B cell (primary cell): ENCODE results near the gene RFX3. TPM values are rescaled to one million over a fixed set of nuclear protein-coding genes. Genes with fewer than 3 reads are reported as not detected.

Experiments
- ATAC-seq: fragments of 200-7000 bp; cut with Tn5 transposase; one replicate; pipeline ENCODE4 v1.10.0; 2021; ENCODE audit warnings: low read depth, mild to moderate bottlenecking, moderate number of reproducible peaks, moderate library complexity
- CTCF ChIA-PET: fragments of 350-600 bp; sonication (Branson Sonifier 250); formaldehyde crosslinking; loops from one replicate; lab custom pipeline; 2021; ENCODE audit warnings: antibody characterized with exemption, inconsistent platforms; lab: Charles Lee
- POLR2A ChIA-PET: fragments of 350-600 bp; sonication (Branson Sonifier 250); formaldehyde crosslinking; loops from one replicate; lab custom pipeline; 2021; ENCODE audit warnings: antibody characterized with exemption; lab: Charles Lee
- DNase-seq: peaks from one replicate; pipeline ENCODE4 v3.0.0; 2013
- H2AFZ ChIP-seq: 2 replicates; pipeline ENCODE4 v1.6.1; 2012; ENCODE audit warnings: mild to moderate bottlenecking, low read depth, low read length; ENCODE audit not compliant: insufficient read depth, poor library complexity, severe bottlenecking
- H3K27ac ChIP-seq, 2 donors: 1 replicate in 1 of 2; 2 replicates in 1 of 2; pipeline ENCODE4 v1.5.1; 2012 to 2013; ENCODE audit warnings: low read length in 2 of 2, mild to moderate bottlenecking in 2 of 2, moderate library complexity in 1 of 2
- H3K27me3 ChIP-seq, 4 experiments: fragments of 200-600 bp in 1 of 4; sonication (generic) in 1 of 4; replicated peaks in 1 of 4; 1 replicate in 2 of 4; 2 replicates in 2 of 4; pipeline versions ENCODE4 v1.6.1 to v1.7.0; 2013 to 2016; ENCODE audit warnings: low read length in 3 of 4, mild to moderate bottlenecking in 2 of 4, mixed read lengths in 1 of 4, moderate library complexity in 1 of 4; ENCODE audit not compliant: insufficient read depth in 4 of 4, control insufficient read depth in 3 of 4; ENCODE audit errors: control extremely low read depth in 1 of 4
- H3K36me3 ChIP-seq, 2 experiments: replicated peaks in 1 of 2; 1 replicate in 1 of 2; 2 replicates in 1 of 2; pipeline versions ENCODE4 v1.6.1 to v1.7.1; 2013; ENCODE audit warnings: low read length in 1 of 2; ENCODE audit not compliant: insufficient read depth in 2 of 2, control insufficient read depth in 1 of 2; ENCODE audit errors: control extremely low read depth in 1 of 2, extremely low read depth in 1 of 2
- H3K4me1 ChIP-seq, 2 donors: fragments of 200-600 bp in 1 of 2; sonication (generic) in 1 of 2; 1 replicate in 1 of 2; 2 replicates in 1 of 2; pipeline versions ENCODE4 v1.5.1 to v1.6.1; 2013 to 2017; ENCODE audit warnings: low read length in 2 of 2; ENCODE audit not compliant: control insufficient read depth in 2 of 2, insufficient read depth in 2 of 2
- H3K4me2 ChIP-seq: replicated peaks from 2 replicates; pipeline ENCODE3; 2012; ENCODE audit warnings: mild to moderate bottlenecking, low read depth, low read length; ENCODE audit not compliant: poor library complexity, severe bottlenecking
- H3K4me3 ChIP-seq, 5 experiments: fragments of 200-600 bp in 1 of 5; sonication (generic) in 1 of 5; 1 replicate in 3 of 5; 2 replicates in 2 of 5; pipeline versions ENCODE4 v1.5.1 to v1.7.0; 2011 to 2016; ENCODE audit warnings: low read length in 4 of 5, mild to moderate bottlenecking in 4 of 5, low read depth in 2 of 5, control low read depth in 1 of 5, moderate library complexity in 1 of 5; ENCODE audit not compliant: insufficient read depth in 1 of 5; ENCODE audit errors: control extremely low read depth in 1 of 5, extremely low read depth in 1 of 5
- H3K79me2 ChIP-seq: fragments of 200-600 bp; sonication (generic); one replicate; pipeline ENCODE4 v1.6.0; 2016; ENCODE audit warnings: low read length; ENCODE audit not compliant: control insufficient read depth, insufficient read depth
- H3K9ac ChIP-seq: fragments of 200-600 bp; sonication (generic); 2 replicates; pipeline ENCODE4 v1.6.1; 2017; ENCODE audit warnings: mild to moderate bottlenecking, low read length, moderate library complexity
- H3K9me3 ChIP-seq, 3 donors: one replicate each; pipeline versions ENCODE4 v1.6.1 to v1.7.1; 2013; ENCODE audit warnings: low read length in 2 of 3; ENCODE audit not compliant: control insufficient read depth in 2 of 3, insufficient read depth in 1 of 3; ENCODE audit errors: control extremely low read depth in 1 of 3
- H4K20me1 ChIP-seq: 2 replicates; pipeline ENCODE4 v1.6.0; 2012; ENCODE audit warnings: mild to moderate bottlenecking, low read length; ENCODE audit not compliant: insufficient read depth, control insufficient read depth, poor library complexity, severe bottlenecking
- H3K27ac Mint-ChIP-seq: one replicate; pipeline ENCODE4 v1.8.0; 2021; ENCODE audit warnings: mixed read lengths
- H3K27me3 Mint-ChIP-seq: one replicate; pipeline ENCODE4 v1.8.0; 2021; ENCODE audit warnings: mixed read lengths
- H3K4me1 Mint-ChIP-seq: one replicate; pipeline ENCODE4 v1.8.0; 2021; ENCODE audit warnings: mixed read lengths
- H3K4me3 Mint-ChIP-seq: one replicate; pipeline ENCODE4 v1.8.0; 2021; ENCODE audit warnings: mixed read lengths
- H3K9me3 Mint-ChIP-seq: one replicate; pipeline ENCODE4 v1.8.0; 2022; ENCODE audit warnings: mixed read lengths; ENCODE audit not compliant: insufficient read depth
- EZH2 ChIP-seq: IDR thresholded peaks from 2 replicates; pipeline ENCODE4 v1.6.1; 2012; ENCODE audit warnings: borderline replicate concordance, low read depth, mild to moderate bottlenecking, moderate library complexity, low read length; ENCODE audit not compliant: insufficient read depth, poor library complexity, severe bottlenecking
- WGBS: methylation state at CpG from one replicate; pipeline ENCODE4 v1.1.5; 2013; ENCODE audit warnings: missing lambda C conversion rate; ENCODE audit not compliant: insufficient coverage; 5-methylcytosine and 5-hydroxymethylcytosine counted together
- intact Hi-C: fragments of 100-400 bp; cut with micrococcal nuclease; formaldehyde crosslinking; loops from one replicate; pipeline ENCODE4 v1.10.0; 2022
- polyA plus RNA-seq: library from polyadenylated mRNA; depleted of rRNA; stranded (reverse); fragments of >200 nt; gene quantifications from 2 replicates; pipeline ENCODE4 v1.2.3, GENCODE V29; 2012
- total RNA-seq, 2 donors: library from RNA; stranded (reverse); fragments of 120-200 nt in 1 of 2; gene quantifications; 1 replicate in 1 of 2; 2 replicates in 1 of 2; pipeline versions ENCODE4 v1.2.3 to v1.2.4, GENCODE V29; 2013 to 2022
- TF ChIP-seq, protein P1 (sequence below): fragments of 200-600 bp; IDR thresholded peaks from one replicate; pipeline ENCODE4 v1.8.0; 2022; ENCODE audit warnings: antibody characterized with exemption, mild to moderate bottlenecking

RFX3 gene
- total and polyA plus RNA-seq, 2 donors (not counting 1 experiment from before 2014, with no cell fraction given) = 6.1 to 39.1 TPM

DNA sequence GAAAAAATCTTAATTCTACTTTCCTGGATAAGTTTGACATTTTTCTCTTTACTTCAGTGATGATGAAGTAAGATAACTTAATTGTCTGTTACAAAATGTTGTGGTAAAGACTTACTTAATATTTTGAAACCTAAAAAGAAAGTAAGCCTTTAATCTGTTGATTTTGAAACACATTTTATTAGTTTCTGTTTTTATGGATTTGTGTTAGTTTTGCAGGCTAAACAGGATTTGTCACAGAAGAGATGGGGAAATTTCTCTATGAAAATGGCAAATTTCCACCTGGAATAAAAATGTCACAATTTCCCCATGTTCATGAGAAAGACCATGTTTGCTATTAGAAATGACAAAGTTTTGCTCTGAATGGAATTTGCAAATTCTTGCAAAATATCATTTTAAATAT, 237.1 kb downstream of the RFX3 start:
- ChIA-PET CTCF (no interaction called here), POLR2A (no interaction called here)
- no peak overlapping the region for H2AFZ ChIP-seq
- Mint-ChIP-seq H3K27me3 (no peaks in the 10 kb centered on the region), H3K27ac (no peak overlapping the region), H3K9me3 (no peaks in the 10 kb centered on the region), H3K4me3 (no peak overlapping the region), H3K4me1 (no peaks in the 10 kb centered on the region)
- intact Hi-C loops = no loop called here
- H3K4me1 ChIP-seq = no peaks in the 10 kb centered on the region
- TF ChIP-seq, protein P1, sequence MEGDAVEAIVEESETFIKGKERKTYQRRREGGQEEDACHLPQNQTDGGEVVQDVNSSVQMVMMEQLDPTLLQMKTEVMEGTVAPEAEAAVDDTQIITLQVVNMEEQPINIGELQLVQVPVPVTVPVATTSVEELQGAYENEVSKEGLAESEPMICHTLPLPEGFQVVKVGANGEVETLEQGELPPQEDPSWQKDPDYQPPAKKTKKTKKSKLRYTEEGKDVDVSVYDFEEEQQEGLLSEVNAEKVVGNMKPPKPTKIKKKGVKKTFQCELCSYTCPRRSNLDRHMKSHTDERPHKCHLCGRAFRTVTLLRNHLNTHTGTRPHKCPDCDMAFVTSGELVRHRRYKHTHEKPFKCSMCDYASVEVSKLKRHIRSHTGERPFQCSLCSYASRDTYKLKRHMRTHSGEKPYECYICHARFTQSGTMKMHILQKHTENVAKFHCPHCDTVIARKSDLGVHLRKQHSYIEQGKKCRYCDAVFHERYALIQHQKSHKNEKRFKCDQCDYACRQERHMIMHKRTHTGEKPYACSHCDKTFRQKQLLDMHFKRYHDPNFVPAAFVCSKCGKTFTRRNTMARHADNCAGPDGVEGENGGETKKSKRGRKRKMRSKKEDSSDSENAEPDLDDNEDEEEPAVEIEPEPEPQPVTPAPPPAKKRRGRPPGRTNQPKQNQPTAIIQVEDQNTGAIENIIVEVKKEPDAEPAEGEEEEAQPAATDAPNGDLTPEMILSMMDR = no peak
- TF ChIP-seq EZH2 = no peak
- H3K4me3 ChIP-seq = no peak overlapping the region
- H3K79me2 ChIP-seq = no peaks in the 10 kb centered on the region
- no peak overlapping the region for H3K27ac ChIP-seq
- no peak overlapping the region for H3K9ac ChIP-seq
- no peaks in the 10 kb centered on the region for H3K27me3 ChIP-seq
- no peaks in the 10 kb centered on the region for H4K20me1 ChIP-seq
- no peak for DNase-seq
- no peak for ATAC-seq
- no peaks in the 10 kb centered on the region for H3K9me3 ChIP-seq
- H3K4me2 ChIP-seq = no peak overlapping the region
- peaks cover 4 to 8% of the 10 kb centered on the region in 2 experiments for H3K36me3 ChIP-seq

DNA sequence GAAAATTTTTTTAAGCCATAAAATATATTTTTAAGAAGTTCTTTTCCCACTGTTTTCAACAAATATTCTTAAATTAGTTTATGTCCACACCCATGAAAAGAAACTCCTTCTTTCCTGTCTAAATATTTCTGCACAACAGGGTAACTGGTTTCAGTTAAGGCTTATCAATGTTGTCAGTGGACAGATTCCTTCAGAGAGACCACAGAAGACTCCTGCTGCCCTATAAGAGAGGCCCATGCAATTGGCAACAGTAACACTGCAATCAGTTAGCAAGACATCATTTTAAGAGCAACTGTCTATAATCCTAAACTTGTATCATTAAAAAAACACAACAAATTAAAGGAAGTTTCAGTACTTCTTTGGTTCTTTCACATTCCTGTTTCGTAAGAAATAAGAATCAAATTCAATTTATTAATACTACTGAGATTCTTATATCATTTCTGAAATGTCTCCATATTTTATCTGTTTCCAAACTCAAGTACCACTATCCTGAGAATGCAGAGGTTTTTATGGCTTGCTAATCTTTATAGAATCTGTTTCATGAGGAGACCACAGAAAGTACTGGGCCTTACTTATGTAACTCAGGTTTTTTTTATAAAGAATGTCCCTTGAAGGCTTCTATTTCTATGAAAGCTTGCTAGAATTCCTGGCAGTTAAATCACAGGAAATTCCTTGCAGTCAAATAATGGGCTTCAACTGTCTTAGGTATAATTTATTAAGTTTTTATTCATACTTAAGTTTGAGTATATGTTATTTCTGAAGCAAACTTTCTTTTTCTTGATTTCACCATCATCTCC, 240.2 kb downstream of the RFX3 start:
- ATAC-seq = no peak

More for the DNA sequence above, 240.2 kb downstream of the RFX3 start:
- ChIA-PET CTCF (interaction anchor here (1.2 kb wide), 1 partner anchor 156 kb away, joined by 3 read pairs; no protein-coding TSS in a partner anchor), POLR2A (no interaction called here)
- H3K27me3 Mint-ChIP-seq = no peaks in the 10 kb centered on the region
- no peaks in the 10 kb centered on the region for H3K4me1 Mint-ChIP-seq
- Histone ChIP-seq H4K20me1 (no peaks in the 10 kb centered on the region), H3K27me3 (no peaks in the 10 kb centered on the region), H3K27ac (no peak overlapping the region), H2AFZ (no peak overlapping the region), H3K4me3 (no peak overlapping the region), H3K4me1 (no peaks in the 10 kb centered on the region), H3K9me3 (no peaks in the 10 kb centered on the region), H3K9ac (no peak overlapping the region), H3K4me2 (no peak overlapping the region), H3K79me2 (no peaks in the 10 kb centered on the region), H3K36me3 (peaks cover 4 to 13% of the 10 kb centered on the region in 2 experiments)
- no peak overlapping the region for H3K4me3 Mint-ChIP-seq
- intact Hi-C loops = no loop called here
- no CpG with 5 or more reads among the region's 1 CpG for WGBS
- TF ChIP-seq EZH2 = no peak
- TF ChIP-seq, protein P1 = no peak
- no peak overlapping the region for H3K27ac Mint-ChIP-seq
- no peak for DNase-seq
- no peaks in the 10 kb centered on the region for H3K9me3 Mint-ChIP-seq
